ENCODE data around the gene TBC1D5.

- TF ChIP-seq CTCF (IDR thresholded peaks at IDR 0.05; ENCODE audit: low read depth, low read length) (no peak), POLR2A (IDR thresholded peaks at IDR 0.05; ENCODE audit: extremely low read depth, insufficient read length) (no peak)
Measured at GRCh38 chr3:17204049-17204650, 538.3 kb downstream of the TBC1D5 start.

Measured in NB4 (cell line).